GM18868 (cell line): Measurements from ENCODE around the gene ZNF821.
A peak's percentile ranks its signal among the peaks of the same experiment; 100 is the strongest.
"Not testable (repeated sequence)": the region's sequence is repeated elsewhere in the genome, so short reads cannot be mapped to it uniquely, and the experiment has no call there.

ENCODE experiments used
- ATAC-seq: cut with Tn5 transposase; IDR thresholded peaks from one replicate; pipeline ENCODE4 v1.9.1; 2021; ENCODE audit warnings: mild to moderate bottlenecking, moderate library complexity; ENCODE audit not compliant: unreplicated experiment

ZNF821 gene

GRCh38 chr16:71826533-71827017 is 57.4 kb downstream of the ZNF821 start:
- ATAC-seq: no peak

DNA sequence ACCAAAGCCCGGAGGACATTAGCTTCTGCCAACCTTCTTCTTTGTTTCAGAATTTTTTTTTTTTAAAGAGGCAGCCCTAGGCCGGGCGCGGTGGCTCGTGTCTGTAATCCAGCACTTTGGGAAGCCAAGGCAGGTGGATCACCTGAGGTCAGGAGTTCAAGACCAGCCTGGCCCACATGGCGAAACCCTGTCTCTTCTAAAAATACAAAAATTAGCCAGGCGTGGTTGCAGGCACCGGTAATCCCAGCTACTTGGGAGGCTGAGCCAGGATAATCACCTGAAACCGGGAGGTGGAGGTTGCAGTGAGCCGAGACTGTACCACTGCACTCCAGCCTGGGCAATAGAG is 66.9 kb downstream of the ZNF821 start:
- ATAC-seq: peak; percentile 7

- no peak for ATAC-seq
These were observed 72.7 kb downstream of the ZNF821 start for GRCh38 chr16:71811261-71811803.

DNA sequence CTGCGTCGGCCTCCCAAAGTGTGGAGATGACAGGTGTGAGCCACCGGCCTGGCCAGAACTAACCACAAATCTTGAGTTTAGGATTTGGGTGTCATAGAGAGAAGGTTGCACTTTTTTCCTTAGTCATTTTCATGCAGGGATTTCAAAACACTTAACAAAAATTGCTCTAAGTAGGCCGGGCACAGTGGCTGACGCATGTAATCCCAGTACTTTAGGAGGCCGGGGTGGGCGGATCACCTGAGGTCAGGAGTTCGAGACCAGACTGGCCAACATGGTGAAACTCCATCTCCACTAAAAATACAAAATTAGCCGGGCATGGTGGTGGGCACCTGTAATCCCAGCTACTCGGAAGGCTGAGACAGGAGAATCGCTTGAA is 73.8 kb downstream of the ZNF821 start:
- not testable (repeated sequence) for ATAC-seq
